ENCODE data around the gene TSR3.

DNA sequence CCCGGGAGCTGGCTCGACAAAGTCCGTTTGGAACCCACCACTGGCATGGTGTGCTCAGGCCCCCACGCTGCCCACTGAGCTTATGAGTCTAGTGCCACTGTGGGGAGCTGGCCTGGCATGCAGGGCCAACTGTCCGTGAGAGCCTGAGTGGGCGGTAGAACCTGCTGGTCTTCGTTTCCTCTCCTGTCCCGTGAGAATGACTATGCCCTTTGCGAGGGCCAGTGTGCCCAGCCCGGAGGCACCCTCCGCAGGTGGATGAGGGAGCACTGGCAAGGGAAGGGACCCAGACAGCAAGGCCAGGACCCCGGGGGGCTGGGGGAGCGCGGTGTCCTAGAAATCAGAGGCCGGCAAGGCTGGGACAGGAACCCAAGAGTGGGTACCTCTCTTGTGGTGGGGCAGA, 15.1 kb downstream of the TSR3 start:
- TF ChIP-seq, protein P1, sequence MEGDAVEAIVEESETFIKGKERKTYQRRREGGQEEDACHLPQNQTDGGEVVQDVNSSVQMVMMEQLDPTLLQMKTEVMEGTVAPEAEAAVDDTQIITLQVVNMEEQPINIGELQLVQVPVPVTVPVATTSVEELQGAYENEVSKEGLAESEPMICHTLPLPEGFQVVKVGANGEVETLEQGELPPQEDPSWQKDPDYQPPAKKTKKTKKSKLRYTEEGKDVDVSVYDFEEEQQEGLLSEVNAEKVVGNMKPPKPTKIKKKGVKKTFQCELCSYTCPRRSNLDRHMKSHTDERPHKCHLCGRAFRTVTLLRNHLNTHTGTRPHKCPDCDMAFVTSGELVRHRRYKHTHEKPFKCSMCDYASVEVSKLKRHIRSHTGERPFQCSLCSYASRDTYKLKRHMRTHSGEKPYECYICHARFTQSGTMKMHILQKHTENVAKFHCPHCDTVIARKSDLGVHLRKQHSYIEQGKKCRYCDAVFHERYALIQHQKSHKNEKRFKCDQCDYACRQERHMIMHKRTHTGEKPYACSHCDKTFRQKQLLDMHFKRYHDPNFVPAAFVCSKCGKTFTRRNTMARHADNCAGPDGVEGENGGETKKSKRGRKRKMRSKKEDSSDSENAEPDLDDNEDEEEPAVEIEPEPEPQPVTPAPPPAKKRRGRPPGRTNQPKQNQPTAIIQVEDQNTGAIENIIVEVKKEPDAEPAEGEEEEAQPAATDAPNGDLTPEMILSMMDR (IDR thresholded peaks at IDR 0.05) = no peak
- no peak for TF ChIP-seq POLR2A (IDR thresholded peaks at IDR 0.05)
